ENCODE data around the gene SRGAP1. TPM values are rescaled to one million over a fixed set of nuclear protein-coding genes. Genes with fewer than 3 reads are reported as not detected.

SRGAP1 gene
- total and polyA plus RNA-seq, 2 of the 4 experiments (the other 2 are of a cell fraction): 10.0 to 10.2 TPM

DNA sequence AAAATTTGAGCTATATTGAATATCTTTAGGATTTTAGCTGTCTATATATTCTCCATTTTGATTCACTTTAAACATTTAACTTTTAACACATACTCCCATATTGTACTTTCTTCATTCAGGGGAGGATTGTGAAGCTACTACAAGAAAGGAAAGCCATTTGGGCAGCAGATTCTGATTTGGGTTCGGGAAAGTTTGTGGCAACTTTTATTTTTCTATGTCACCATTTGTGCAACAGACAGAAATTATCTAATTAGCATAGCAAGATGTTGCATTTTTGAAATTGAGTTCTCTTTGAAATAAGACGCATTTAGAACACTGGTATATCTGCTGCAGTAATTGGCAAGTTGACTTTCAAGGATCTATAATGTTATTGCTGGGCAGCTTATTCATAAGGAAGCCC, 243.3 kb downstream of the SRGAP1 start:
- no peak overlapping the region for H3K4me2 ChIP-seq (ENCODE audit: low read depth, low read length)
- H2AK5ac ChIP-seq (ENCODE audit: low read depth, low read length): 0 out of 2 replicates have a peak overlapping the region, but pooled peaks have one; percentile 62
- in situ Hi-C loops (cut with MboI; ENCODE audit: low sequenced_read_pairs) (no loop called here), dilution Hi-C loops (cut with HindIII; ENCODE audit: low sequenced_read_pairs, unreplicated experiment) (no loop called here), intact Hi-C loops (cut with micrococcal nuclease) (loop anchor here (5.0 kb wide), 1 partner anchor 245 kb away; the partner anchor contains the start of gene SRGAP1)
- H3K4me3 ChIP-seq (ENCODE audit: insufficient read depth, low read depth, low read length): no peak overlapping the region
- peak overlapping the region; percentile 92 for H2BK120ac ChIP-seq (ENCODE audit: low read depth, low read length)
- no peak for ATAC-seq (ENCODE audit: low read depth)
- no CpG with 5 or more reads among the region's 2 CpGs for WGBS, 2 experiments (ENCODE audit: extremely low coverage in 2 of 2, insufficient read length in 1 of 2)
- peak overlapping the region; percentile 31; the same call in 1 of the 2 replicates for H3K4ac ChIP-seq (ENCODE audit: low read depth, low read length)
- peaks cover 18 to 50% of the 10 kb centered on the region in 2 experiments for H3K79me1 ChIP-seq (ENCODE audit: low read depth in 1 of 2, low read length in 2 of 2)
- H3K9me3 ChIP-seq (ENCODE audit: control insufficient read depth, insufficient read depth, low read length): no peaks in the 10 kb centered on the region
- TF ChIP-seq NFE2L2 (IDR thresholded peaks at IDR 0.05; ENCODE audit: low read depth, low read length): no peak
- no peak for TF ChIP-seq RCOR1 (IDR thresholded peaks at IDR 0.05; ENCODE audit: insufficient replicate concordance, low read length)
- TF ChIP-seq BHLHE40 (IDR thresholded peaks at IDR 0.05; ENCODE audit: low read depth, low read length): no peak
- TF ChIP-seq, protein P1, sequence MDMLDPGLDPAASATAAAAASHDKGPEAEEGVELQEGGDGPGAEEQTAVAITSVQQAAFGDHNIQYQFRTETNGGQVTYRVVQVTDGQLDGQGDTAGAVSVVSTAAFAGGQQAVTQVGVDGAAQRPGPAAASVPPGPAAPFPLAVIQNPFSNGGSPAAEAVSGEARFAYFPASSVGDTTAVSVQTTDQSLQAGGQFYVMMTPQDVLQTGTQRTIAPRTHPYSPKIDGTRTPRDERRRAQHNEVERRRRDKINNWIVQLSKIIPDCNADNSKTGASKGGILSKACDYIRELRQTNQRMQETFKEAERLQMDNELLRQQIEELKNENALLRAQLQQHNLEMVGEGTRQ (IDR thresholded peaks at IDR 0.05; ENCODE audit: low read depth, low read length): no peak
- TF ChIP-seq MAFK (IDR thresholded peaks at IDR 0.05; ENCODE audit: low read depth, low read length): no peak
- no peak for TF ChIP-seq MXI1 (IDR thresholded peaks at IDR 0.05; ENCODE audit: borderline replicate concordance, low read depth, low read length)
- TF ChIP-seq MAZ (IDR thresholded peaks at IDR 0.05; ENCODE audit: borderline replicate concordance, low read depth, low read length): no peak
- TF ChIP-seq SMC3 (IDR thresholded peaks at IDR 0.05; ENCODE audit: low read depth, low read length): no peak
- TF ChIP-seq FOS (IDR thresholded peaks at IDR 0.05; ENCODE audit: low read depth, low read length): no peak
- no peak for TF ChIP-seq CHD1 (IDR thresholded peaks at IDR 0.05; ENCODE audit: low read depth, low read length)
- TF ChIP-seq, protein P2, sequence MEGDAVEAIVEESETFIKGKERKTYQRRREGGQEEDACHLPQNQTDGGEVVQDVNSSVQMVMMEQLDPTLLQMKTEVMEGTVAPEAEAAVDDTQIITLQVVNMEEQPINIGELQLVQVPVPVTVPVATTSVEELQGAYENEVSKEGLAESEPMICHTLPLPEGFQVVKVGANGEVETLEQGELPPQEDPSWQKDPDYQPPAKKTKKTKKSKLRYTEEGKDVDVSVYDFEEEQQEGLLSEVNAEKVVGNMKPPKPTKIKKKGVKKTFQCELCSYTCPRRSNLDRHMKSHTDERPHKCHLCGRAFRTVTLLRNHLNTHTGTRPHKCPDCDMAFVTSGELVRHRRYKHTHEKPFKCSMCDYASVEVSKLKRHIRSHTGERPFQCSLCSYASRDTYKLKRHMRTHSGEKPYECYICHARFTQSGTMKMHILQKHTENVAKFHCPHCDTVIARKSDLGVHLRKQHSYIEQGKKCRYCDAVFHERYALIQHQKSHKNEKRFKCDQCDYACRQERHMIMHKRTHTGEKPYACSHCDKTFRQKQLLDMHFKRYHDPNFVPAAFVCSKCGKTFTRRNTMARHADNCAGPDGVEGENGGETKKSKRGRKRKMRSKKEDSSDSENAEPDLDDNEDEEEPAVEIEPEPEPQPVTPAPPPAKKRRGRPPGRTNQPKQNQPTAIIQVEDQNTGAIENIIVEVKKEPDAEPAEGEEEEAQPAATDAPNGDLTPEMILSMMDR (conservative IDR thresholded peaks at IDR 0.05; ENCODE audit: low read depth, low read length): no peak
- no peak for TF ChIP-seq POLR2A (IDR thresholded peaks at IDR 0.05; ENCODE audit: low read depth, low read length)
- H3K18ac ChIP-seq (ENCODE audit: low read depth, low read length): peak overlapping the region; percentile 72; the same call in 1 of the 2 replicates
- H2AK9ac ChIP-seq (replicated peaks; ENCODE audit: low read depth, low read length, poor library complexity): no peak overlapping the region
- H2BK20ac ChIP-seq (ENCODE audit: low read depth, low read length): peak overlapping the region; percentile 58
- H2BK15ac ChIP-seq (ENCODE audit: low read depth, low read length): peak overlapping the region; percentile 12; the same call in 1 of the 3 replicates
- H2BK5ac ChIP-seq (ENCODE audit: low read depth, low read length, poor library complexity, severe bottlenecking): peak overlapping the region; percentile 94
- ChIA-PET CTCF (interaction anchor here (0.8 to 1.5 kb wide), 5 partner anchors 11 to 244 kb away, joined by 3 to 7 read pairs (median 3); partner anchors contain the start of gene SRGAP1), POLR2A (ENCODE audit: unreplicated experiment) (interaction anchor here (0.6 kb wide), 1 partner anchor 823 kb away, joined by 9 read pairs; no protein-coding TSS in a partner anchor)
- H4K91ac ChIP-seq (ENCODE audit: insufficient read depth, low read depth, low read length): peak overlapping the region; percentile 41; the same call in 1 of the 2 replicates
- H2AFZ ChIP-seq (replicated peaks; ENCODE audit: low read length, poor library complexity): no peak overlapping the region
- peaks cover 19% of the 10 kb centered on the region for H3K9me1 ChIP-seq (ENCODE audit: insufficient read depth, low read length)
- no peaks in the 10 kb centered on the region for H3K27me3 ChIP-seq (ENCODE audit: control insufficient read depth, insufficient read depth, low read length)
- H3K23ac ChIP-seq (ENCODE audit: low read depth, low read length): peak overlapping the region; percentile 3
- peak overlapping the region; percentile 77; the same call in 1 of the 2 replicates for H3K14ac ChIP-seq (replicated peaks; ENCODE audit: low read depth, low read length)
- H3K56ac ChIP-seq (ENCODE audit: extremely low read depth, insufficient read depth, low read length): 0 out of 2 replicates have a peak overlapping the region, but pooled peaks have one; percentile 8
- 0 out of 2 replicates have a peak overlapping the region, but pooled peaks have one; percentile 26 for H3K27ac ChIP-seq (ENCODE audit: insufficient read depth, low read length)
- peak overlapping the region; percentile 32; the same call in 1 of the 2 replicates for H4K5ac ChIP-seq (ENCODE audit: low read depth, low read length)
- peaks cover 12% of the 10 kb centered on the region for H3K36me3 ChIP-seq (ENCODE audit: control insufficient read depth, insufficient read depth, low read length)
- BruUV-seq (replicated peaks): TSS peak; percentile 2
- H4K20me1 ChIP-seq (ENCODE audit: insufficient read depth, low read length): no peaks in the 10 kb centered on the region
- no peak overlapping the region for H3K9ac ChIP-seq (ENCODE audit: low read depth, low read length)
- no peak for DNase-seq
- H4K8ac ChIP-seq (ENCODE audit: low read depth in 2 of 2, low read length in 2 of 2): peak overlapping the region in 1 of 2 experiments; percentile 65; a peak in 1 of 4 replicates
- H3K4me1 ChIP-seq (ENCODE audit: control insufficient read depth, insufficient read depth, low read length): peaks cover 22% of the 10 kb centered on the region
